ENCODE data around the gene ASXL1.

GRCh38 chr20:32333181-32333987 is 24.7 kb upstream of the ASXL1 start:
- no peak for TF ChIP-seq POLR2AphosphoS5 (IDR thresholded peaks at IDR 0.05; ENCODE audit: low read depth)
- TF ChIP-seq CTCF (conservative IDR thresholded peaks at IDR 0.05; ENCODE audit: low read depth in 2 of 2), result no peak
- TF ChIP-seq EZH2 (IDR thresholded peaks at IDR 0.05; ENCODE audit: low read depth, unreplicated experiment), result no peak
- TF ChIP-seq REST (IDR thresholded peaks at IDR 0.05; ENCODE audit: unreplicated experiment), result no peak
- no peak for TF ChIP-seq EZH2phosphoT487 (IDR thresholded peaks at IDR 0.05; ENCODE audit: unreplicated experiment)
- TF ChIP-seq, protein P1, sequence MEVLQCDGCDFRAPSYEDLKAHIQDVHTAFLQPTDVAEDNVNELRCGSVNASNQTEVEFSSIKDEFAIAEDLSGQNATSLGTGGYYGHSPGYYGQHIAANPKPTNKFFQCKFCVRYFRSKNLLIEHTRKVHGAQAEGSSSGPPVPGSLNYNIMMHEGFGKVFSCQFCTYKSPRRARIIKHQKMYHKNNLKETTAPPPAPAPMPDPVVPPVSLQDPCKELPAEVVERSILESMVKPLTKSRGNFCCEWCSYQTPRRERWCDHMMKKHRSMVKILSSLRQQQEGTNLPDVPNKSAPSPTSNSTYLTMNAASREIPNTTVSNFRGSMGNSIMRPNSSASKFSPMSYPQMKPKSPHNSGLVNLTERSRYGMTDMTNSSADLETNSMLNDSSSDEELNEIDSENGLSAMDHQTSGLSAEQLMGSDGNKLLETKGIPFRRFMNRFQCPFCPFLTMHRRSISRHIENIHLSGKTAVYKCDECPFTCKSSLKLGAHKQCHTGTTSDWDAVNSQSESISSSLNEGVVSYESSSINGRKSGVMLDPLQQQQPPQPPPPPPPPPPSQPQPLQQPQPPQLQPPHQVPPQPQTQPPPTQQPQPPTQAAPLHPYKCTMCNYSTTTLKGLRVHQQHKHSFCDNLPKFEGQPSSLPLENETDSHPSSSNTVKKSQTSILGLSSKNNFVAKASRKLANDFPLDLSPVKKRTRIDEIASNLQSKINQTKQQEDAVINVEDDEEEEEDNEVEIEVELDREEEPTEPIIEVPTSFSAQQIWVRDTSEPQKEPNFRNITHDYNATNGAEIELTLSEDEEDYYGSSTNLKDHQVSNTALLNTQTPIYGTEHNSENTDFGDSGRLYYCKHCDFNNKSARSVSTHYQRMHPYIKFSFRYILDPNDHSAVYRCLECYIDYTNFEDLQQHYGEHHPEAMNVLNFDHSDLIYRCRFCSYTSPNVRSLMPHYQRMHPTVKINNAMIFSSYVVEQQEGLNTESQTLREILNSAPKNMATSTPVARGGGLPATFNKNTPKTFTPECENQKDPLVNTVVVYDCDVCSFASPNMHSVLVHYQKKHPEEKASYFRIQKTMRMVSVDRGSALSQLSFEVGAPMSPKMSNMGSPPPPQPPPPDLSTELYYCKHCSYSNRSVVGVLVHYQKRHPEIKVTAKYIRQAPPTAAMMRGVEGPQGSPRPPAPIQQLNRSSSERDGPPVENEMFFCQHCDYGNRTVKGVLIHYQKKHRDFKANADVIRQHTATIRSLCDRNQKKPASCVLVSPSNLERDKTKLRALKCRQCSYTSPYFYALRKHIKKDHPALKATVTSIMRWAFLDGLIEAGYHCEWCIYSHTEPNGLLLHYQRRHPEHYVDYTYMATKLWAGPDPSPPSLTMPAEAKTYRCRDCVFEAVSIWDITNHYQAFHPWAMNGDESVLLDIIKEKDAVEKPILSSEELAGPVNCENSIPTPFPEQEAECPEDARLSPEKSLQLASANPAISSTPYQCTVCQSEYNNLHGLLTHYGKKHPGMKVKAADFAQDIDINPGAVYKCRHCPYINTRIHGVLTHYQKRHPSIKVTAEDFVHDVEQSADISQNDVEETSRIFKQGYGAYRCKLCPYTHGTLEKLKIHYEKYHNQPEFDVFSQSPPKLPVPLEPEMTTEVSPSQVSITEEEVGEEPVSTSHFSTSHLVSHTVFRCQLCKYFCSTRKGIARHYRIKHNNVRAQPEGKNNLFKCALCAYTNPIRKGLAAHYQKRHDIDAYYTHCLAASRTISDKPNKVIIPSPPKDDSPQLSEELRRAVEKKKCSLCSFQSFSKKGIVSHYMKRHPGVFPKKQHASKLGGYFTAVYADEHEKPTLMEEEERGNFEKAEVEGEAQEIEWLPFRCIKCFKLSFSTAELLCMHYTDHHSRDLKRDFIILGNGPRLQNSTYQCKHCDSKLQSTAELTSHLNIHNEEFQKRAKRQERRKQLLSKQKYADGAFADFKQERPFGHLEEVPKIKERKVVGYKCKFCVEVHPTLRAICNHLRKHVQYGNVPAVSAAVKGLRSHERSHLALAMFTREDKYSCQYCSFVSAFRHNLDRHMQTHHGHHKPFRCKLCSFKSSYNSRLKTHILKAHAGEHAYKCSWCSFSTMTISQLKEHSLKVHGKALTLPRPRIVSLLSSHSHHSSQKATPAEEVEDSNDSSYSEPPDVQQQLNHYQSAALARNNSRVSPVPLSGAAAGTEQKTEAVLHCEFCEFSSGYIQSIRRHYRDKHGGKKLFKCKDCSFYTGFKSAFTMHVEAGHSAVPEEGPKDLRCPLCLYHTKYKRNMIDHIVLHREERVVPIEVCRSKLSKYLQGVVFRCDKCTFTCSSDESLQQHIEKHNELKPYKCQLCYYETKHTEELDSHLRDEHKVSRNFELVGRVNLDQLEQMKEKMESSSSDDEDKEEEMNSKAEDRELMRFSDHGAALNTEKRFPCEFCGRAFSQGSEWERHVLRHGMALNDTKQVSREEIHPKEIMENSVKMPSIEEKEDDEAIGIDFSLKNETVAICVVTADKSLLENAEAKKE (CRISPR knock-in tag; IDR thresholded peaks at IDR 0.05), result no peak
- TF ChIP-seq CREB1 (CRISPR knock-in tag; IDR thresholded peaks at IDR 0.05; ENCODE audit: low read depth), result no peak
- no peak for TF ChIP-seq STAT1 (IDR thresholded peaks at IDR 0.05; ENCODE audit: unreplicated experiment)

Measured in GM23338 (cell line).